Stimulated activated CD8-positive, alpha-beta memory T cell treated with anti-CD3 and anti-CD28 coated beads, Interleukin-15, amount 100 ng/mL, for 1 hour (primary cell): Measurements from ENCODE around the gene HSPA4.
"Not testable (repeated sequence)": the region's sequence is repeated elsewhere in the genome, so short reads cannot be mapped to it uniquely, and the experiment has no call there.

Experiments
- DNase-seq: peaks from one replicate; pipeline ENCODE4 v3.0.0-alpha.2; 2020; ENCODE audit warnings: low read depth

Gene HSPA4

GRCh38 chr5:133050521-133050920, 1.3 kb upstream of the HSPA4 start:
- DNase-seq, result no peak

GRCh38 chr5:133051061-133051541, 712 bp upstream of the HSPA4 start:
- DNase-seq, result no peak

- DNase-seq, result no peak
These were observed 733 bp downstream of the HSPA4 start for GRCh38 chr5:133052317-133053175.

- no peak for DNase-seq
These were observed 1.6 kb downstream of the HSPA4 start for GRCh38 chr5:133053448-133053847.

- DNase-seq, result no peak
These were observed 3.1 kb downstream of the HSPA4 start for GRCh38 chr5:133054697-133055471.

GRCh38 chr5:133056891-133057290, 5.1 kb downstream of the HSPA4 start:
- no peak for DNase-seq

- DNase-seq, result no peak
These were observed 7.8 kb downstream of the HSPA4 start for GRCh38 chr5:133059621-133060020.

GRCh38 chr5:133062276-133062675, 10.5 kb downstream of the HSPA4 start:
- no peak for DNase-seq

GRCh38 chr5:133063965-133064364, 12.2 kb downstream of the HSPA4 start:
- DNase-seq, result no peak

- DNase-seq, result no peak
These were observed 13.7 kb downstream of the HSPA4 start for GRCh38 chr5:133065471-133065870.

- DNase-seq, result no peak
These were observed 14.2 kb downstream of the HSPA4 start for GRCh38 chr5:133066045-133066444.

- no peak for DNase-seq
These were observed 20.2 kb downstream of the HSPA4 start for GRCh38 chr5:133072021-133072420.

GRCh38 chr5:133075572-133076536, 24.0 kb downstream of the HSPA4 start:
- DNase-seq, result no peak

- DNase-seq, result no peak
These were observed 27.2 kb downstream of the HSPA4 start for GRCh38 chr5:133079048-133079447.

- DNase-seq, result no peak
These were observed 29.2 kb downstream of the HSPA4 start for GRCh38 chr5:133081036-133081435.

GRCh38 chr5:133081703-133082102, 29.9 kb downstream of the HSPA4 start:
- no peak for DNase-seq

GRCh38 chr5:133082128-133082527, 30.3 kb downstream of the HSPA4 start:
- DNase-seq, result no peak

GRCh38 chr5:133083901-133084300, 32.1 kb downstream of the HSPA4 start:
- no peak for DNase-seq

- DNase-seq, result not testable (repeated sequence)
These were observed 33.4 kb downstream of the HSPA4 start for GRCh38 chr5:133085171-133085570.

GRCh38 chr5:133086366-133086875, 34.6 kb downstream of the HSPA4 start:
- no peak for DNase-seq

GRCh38 chr5:133088064-133088463, 36.3 kb downstream of the HSPA4 start:
- no peak for DNase-seq

- DNase-seq, result no peak
These were observed 39.2 kb downstream of the HSPA4 start for GRCh38 chr5:133091034-133091433.
